Measurements from ENCODE around the gene ITGA4.

Gene ITGA4

DNA sequence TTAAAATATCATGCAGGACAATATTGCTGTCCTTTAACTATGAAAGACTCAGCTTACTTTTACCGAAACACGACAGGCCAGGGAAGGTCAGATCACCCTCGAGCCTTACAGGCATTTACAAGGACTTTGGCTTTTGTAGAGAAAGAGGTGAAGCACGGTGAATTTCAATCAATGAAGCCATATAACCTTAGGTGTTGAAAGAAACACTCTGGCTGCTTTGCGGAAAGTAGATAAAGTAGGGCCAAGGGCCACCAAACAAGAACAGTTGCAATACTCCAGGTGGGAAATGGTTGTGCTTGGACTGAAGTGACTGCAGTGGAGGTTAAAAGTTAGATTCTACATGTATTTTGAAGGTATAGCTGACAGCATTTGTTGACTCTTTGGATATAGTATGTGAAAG lies 119.2 kb downstream of the ITGA4 start:
- no peak for DNase-seq

DNA sequence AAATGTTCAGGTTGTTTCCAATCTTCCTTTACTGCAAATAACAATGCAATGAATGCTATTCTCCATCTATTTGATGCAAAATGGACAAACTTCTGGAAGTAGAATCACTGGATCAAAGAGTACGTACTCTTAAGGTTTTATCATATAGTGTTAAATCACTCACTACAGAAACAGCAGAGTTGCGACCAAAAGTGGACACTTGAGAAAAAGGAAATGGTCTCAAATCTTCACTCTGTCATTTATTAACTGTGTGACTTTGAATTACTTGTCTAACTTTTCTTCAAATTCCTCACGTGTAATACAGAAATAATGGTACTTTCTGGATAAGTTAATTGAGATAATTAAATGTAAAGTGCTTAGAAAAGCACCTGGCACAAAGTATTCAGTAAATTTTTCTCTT lies 121.6 kb downstream of the ITGA4 start:
- no peak for DNase-seq

DNA sequence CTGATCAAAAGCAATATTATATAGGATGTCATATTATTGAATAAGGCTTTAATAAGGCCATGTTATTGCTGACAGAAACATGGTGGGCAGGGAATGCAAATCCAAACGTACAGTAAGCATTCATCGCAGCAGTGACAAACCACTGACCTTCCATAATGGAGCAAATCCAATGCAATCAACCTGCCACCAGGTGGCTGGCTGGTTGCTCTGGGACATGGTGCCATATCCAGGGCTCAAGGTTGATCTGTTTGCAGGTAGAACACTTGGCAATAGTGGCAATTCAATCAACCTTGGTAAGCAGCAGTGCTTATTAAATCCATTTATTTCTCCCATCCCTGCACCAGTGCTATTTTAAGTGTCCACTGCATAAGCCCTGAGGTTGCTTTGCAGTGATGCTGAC lies 124.3 kb downstream of the ITGA4 start:
- no peak for DNase-seq

DNA sequence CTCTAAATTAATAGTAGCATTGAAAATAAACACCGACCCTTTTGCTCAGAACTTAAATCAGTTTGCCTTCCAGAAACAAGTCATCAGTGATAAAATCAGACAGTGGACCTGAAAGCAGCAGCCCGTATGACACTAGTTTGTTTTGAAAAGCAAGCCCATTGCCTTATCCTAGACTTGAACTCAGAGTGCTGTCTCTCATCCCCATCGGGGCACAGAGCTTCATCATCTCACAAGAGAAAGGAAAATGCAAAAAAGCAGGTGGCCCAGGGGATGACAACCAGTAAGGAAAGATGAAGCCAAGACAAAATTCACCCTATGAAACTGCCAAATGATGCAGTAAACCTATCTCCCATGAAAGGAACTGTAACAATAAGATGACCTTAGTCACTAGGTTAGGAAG lies 128.5 kb downstream of the ITGA4 start:
- DNase-seq: no peak
